Activated CD4-positive, CD25-positive, alpha-beta regulatory T cell treated with anti-CD3 and anti-CD28 coated beads, Interleukin-2, amount 50 U/mL, for 72 hours (primary cell): ENCODE data around the gene HEBP1.

Experiments
- DNase-seq: peaks from one replicate; pipeline ENCODE4 v3.0.0; 2021

HEBP1 gene

DNA sequence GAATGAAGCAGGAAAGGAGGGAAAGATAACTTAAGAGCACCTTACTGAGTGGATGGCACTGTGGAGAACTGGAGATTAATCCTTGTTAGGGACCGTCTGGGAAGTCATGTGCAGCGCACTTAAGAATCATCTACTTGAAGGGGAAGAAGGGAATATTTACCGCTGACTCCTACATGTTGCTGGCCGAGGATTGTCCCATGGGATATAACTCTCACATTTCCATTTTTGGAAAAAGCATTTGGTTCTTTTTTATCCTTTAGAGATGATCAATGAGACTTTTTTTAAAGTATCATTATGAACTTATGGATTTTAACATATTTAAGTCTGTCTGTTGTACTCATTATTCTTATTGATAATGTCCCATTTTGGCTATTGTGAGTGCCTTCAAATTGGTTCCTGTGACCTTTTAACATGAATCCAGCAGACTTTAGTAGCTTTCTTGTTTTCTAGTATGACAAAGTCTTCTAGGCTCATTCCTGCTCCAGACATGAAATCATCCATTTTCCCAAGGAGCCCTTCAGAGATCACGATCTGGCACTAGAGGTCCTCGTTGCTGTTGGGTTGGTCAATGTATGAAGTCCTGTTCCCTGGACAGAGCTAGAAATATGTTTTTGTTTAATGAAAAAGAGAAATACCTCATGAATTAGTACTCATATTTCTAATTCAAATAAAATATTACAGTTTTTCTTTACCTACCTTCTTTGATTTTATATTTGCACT is 23.9 kb upstream of the HEBP1 start:
- DNase-seq = no peak

DNA sequence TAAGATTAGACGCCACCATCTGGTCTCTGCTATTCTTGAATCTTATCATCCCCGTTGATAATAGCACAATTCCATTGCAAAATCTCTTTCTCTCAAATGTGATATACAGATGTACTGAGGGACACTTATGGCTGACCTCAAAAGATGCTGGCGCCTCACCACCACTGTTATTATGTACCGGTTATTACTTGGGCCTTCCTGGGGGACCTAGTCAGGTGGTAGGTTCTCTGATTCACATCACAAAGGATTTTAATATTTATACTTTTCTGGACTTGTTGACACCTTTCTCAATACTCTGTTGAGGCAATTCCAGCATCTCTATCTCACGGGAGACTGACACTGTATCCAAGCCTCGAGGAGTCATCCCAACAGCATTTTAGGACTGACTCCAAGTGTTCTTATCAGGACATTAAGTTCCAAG is 22.8 kb upstream of the HEBP1 start:
- DNase-seq = no peak

DNA sequence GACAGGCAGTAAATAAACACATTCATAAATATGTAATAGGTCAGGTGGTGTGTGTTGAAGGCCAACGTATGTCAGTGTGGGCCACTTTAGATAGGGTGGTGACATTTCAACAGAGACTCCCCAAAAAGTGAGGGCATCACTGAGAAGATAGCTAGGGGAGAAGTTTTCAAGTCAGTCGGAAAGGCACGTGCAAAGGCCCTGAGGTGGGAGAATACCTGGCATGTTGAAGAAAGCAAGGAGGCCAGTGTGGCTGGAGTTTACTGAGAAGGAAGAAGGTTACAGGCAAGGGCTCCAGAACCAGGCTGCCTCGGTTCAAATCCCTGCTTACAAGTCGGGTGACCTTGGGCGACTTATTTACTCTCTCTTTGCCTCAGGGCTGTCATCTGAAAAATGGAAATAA is 11.0 kb upstream of the HEBP1 start:
- DNase-seq = no peak

DNA sequence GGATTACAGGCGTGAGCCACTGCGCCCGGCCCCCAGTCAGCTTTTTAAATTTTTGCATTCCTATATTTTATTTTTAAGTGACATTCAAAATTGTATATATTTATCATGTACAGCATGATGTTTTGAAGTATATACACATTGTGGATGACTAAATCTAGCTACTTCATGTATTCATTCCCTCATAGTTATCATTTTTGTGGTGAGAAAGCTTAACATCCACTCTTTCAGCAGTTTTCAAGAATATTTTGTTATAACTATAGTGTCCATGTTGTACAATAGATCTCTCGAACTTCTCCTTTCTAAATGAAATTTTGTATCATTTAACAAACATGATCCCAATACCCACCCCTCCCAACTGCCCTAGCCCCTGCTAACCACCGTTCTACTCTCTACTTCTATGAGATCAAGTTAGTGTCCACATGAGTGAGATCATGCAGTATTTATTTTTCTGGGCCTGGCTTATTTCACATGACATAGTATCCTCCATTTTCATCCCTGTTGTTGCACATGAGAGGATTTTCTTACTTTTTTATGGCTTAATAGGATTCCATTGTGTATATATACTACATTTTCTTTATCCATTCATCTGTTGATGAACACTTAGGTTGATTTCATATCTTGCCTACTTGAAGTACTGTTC is 8.8 kb upstream of the HEBP1 start:
- no peak for DNase-seq

DNA sequence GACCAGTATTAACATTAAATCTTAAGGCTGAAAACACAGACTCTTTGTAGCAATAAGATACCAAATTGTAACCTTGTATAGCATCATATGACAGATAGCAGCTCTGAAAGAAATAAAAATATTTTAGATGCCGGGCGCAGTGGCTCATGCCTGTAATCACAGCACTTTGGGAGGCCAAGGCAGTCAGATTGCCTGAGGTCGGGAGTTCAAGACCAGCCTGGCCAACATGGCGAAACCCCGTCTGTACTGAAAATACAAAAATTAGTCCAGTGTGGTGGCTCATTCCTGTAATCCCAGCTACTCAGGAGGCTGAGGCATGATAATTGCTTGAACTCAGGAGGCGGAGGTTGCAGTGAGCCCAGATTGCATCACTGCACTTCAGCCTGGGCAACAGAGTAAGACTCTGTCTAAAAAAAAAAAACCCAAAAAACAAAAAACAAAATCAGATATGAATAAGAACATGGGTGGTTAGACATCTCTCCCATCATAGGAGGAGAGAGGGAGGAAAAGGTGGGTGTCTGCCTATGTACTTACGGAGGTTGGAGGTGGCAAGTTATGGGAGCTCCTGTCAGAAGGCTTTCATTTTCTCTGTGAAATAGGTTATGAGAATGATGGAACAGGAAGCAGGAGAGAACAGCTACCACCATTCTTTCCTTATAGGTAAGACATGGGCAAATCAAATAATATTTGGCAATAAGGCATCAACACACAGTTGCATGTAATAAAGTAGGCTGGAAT is 7.6 kb upstream of the HEBP1 start:
- no peak for DNase-seq

DNA sequence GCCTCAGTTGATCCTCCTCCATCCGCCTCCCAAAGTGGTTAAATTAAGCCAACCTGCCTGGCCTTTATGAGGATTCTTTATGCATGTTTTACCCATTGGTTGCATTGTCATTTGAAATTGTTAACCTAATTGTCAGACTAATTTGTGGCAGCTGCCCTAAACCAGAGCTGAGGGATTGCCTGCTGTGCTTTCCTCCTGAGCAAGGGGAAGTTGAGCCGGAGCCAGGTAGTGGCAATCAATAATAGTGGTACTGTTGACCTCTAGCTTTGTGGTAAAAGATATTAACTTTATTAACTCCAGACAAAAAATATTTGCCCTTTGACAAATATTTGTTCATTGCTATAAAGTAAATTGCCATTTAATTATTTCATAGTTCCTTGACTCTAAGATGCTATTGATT is 5.6 kb upstream of the HEBP1 start:
- DNase-seq = no peak

DNA sequence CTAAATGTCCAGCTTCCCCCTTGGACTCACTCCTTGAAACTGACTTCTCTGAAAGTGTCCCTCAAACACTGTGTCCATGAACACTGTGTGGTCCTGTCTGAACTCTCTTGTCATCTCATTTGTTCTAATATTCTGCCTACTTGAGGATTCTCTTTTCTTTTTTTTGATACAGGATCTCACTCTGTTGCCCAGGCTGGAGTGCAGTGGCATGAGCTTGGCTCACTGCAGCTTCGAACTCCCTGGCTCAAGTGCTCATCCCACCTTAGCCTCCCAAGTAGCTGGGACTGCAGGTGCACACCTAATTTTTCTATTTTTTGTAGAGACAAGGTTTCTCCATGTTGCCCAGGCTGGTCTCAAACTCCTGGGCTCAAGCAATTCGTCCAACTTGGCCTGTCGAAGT is 4.9 kb upstream of the HEBP1 start:
- no peak for DNase-seq

DNA sequence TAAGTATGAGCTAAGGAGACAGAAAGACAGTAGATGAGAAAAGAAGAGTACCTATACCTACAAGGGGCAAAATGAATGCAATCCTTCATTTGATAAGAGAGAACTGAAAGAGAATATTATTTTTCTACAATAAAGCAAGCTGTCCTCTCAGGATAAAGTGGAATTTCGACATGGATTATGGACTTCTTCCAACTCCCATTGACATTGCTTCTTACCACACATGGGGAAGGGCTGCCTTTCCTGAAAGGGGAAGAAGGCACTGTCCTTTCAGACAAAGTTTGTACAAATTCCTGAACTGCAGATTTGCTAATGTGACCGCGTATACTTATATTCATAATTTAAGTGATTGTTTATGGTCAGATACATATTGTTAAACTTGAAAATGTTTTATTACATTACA is 4.3 kb upstream of the HEBP1 start:
- no peak for DNase-seq

DNA sequence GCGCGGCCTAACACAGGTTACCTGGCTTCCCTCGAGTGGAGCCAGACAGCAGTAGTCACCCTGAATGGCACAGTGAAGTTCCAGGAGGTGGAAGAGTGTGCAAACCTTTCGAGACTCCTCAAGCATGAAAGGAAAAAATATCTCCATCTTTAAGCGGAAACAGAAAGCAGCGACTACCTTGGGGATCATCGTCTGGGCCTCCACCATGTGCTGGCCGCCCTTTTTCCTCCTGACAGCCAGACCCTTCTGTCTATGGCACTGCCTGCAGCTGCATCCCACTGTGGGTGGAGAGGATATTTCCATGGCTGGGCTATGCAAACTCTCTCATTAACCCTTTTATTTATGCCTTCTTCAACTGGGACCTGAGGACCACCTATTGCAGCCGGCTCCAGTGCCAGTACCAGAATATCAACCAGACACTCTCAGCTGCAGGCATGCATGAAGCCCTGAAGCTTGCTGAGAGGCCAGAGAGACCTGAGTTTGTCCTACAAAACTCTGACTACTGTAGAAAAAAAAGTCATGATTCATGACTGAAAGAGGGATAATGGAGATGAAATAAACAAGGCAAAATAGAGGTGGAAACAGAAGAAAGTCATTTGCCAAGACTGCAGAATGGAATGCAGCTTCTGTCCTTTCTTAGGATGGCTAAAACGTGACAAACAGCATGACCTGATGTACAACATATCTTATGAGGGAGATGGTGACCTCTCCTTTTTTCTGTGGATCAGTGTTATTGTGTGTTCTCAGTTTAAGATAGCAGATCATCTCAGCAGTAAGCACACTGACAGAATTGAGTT is 2.4 kb upstream of the HEBP1 start:
- DNase-seq = no peak

DNA sequence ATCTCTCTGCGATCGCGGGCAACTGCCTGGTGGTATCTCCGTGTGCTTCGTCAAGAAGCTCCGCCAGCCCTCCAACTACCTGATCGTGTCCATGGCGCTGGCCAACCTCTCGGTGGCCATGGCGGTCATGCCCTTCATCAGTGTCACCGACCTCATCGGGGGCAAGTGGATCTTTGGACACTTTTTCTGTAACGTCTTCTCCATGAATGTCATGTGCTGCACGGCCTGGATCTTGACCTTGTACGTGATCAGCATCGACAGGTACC is 1.6 kb upstream of the HEBP1 start:
- no peak for DNase-seq

DNA sequence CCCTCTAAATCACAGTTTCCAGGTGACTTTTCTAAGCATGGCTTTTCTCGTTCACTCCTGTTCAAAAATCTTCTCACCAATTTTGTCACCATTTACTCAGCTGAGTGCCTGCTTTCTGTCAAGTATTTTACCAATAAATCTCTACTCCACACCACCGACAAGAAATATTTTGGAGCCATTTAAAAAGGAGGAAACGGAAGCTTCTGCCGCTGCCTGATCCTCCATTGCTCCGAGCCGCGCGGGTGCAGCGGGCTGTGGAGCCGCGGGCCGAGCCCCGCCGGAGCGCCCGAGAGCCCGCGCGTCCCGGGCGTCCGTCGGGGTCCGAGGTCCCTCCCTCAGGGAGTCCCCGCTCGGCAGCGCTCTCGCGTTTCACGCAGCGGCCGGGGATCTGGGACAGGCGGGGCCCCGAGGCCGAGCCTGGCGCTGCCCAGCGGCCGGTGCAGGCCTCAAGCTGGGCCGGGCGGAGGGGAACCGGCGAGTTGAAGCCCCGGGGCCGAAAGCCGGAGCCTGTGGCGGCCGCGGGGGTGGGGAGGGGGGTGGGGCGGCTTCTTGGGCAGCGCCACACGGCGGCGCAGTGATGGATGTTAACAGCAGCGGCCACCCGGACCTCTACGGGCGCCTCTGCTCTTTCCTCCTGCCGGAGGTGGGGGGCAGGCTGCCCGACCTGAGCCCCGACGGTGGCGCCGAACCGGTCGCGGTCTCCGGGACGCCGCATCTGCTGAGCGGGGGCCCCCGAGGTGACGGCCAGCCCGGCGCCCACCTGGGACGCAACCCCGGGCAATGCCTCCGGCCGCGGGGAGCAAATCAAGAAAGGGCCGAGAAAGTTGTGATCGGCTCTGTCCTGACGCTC is 1.1 kb upstream of the HEBP1 start:
- DNase-seq = peak; percentile 51

DNA sequence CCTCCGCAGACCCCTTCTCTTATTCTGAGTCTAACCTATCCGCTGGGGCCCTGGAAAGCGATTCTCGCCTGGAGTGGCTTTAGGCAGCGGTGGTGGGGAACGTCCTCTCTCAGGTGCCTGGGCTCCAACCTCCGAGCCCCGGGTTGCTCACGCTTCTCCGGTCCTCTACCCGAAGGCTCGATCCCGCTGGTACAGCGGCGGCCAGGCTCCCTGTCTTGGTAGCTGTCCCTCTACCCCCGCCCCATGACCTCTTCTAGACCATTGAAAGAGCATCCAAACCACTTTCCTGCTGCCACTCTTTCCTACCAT is 505 bp upstream of the HEBP1 start:
- DNase-seq = no peak

DNA sequence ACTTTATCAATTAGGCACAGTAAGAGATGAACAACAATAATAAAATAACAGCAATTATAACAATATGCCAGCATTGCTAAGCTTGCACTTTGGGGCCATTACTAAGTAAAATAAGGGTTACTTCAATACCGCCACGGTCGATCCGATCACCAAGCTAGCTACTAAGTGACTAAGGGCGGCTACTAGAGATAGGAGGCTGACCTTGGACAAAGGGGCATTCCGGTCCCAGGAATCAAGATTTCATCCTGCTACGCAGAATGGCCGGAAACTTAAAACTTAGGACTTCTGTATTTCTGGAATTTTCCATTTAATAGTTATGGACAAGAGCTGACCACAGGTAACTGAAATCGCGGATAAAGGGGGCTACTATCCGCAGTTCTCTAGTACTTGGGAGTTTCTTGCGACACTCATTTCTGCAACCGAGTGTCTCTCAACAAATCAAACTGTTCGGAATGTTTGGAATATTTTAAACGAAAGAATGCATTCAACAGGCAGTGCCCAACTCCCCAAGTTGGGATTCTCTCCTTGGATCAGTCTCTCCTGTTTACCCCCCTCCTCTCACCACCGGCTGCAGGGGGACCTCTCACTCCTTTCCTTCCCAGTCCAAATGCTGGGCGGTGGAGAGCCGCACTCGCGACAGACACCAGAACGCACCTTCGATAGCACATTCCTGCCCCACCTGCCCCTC is 650 bp downstream of the HEBP1 start:
- no peak for DNase-seq

DNA sequence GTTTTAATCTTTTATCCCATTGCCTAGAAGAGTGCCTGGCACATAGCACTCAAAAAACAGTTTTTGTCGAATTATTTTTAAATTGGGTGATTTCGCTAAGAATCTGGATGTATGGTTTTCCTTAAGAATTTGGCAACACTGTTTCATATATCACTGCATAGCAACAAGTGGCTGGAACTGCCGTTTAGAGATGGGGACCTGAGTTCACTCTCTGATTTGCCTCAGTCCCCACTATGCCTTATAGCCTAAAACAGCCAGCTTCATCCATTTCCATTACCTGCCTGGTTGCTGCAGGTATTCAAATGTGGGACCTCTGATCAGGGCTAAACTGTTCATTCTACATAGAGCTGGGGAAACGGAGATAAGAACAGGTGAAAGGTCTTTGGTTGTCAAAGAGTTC is 1.8 kb downstream of the HEBP1 start:
- no peak for DNase-seq

DNA sequence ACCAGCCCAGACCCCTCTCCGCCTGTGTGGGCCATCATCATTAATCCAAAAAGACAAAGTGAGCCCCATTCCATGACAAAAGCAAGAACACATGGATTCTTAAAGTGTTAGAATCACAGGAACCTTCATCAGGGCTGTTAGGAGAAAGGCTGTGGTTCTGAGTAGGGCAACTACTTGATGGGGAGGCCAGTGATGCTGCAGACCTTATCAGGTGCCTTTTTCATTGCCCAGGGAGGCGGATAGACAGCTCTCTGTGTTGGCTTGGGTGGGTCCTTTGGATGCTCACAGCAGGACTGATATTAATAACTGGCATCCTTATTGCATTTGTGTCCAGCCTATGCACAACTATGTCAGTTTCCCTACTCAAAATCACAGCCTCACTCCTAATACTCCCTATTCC is 2.3 kb downstream of the HEBP1 start:
- no peak for DNase-seq

DNA sequence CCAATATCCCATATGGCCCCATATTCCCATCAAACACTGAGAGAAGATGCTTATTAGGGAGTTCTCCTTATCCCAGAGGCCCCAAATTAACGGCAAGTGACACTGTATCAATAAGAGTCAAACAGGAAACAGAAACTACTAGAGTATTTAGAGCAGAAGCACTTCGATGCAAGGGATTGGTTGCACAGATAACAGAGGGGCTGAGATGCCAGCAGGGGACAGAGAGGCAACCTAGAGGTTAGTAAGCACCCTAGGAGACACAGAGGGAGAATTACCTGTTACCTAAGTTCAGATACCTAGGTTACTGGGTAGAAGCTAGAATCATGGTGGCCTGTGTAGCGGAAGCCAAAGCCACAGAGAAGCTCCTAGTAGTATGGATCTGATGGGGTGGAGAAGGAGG is 2.9 kb downstream of the HEBP1 start:
- DNase-seq = no peak

DNA sequence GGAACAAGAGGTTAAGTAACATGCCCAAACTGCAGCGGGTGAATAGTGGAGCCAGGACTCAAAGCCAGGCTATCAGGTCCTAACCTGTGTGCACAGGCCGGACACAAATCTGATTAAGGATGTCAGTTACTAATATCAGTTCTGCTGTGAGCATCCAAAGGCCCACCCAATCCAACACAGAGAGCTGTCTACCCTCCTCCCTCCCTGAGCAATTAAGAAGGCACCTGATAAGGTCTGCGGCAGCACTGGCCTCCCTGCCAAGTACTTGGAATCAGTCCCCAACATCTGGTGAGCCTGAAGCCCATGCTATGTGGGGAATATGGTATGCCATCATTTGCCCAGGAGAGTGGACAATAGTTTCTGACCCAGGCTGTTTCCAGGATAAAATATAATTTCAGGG is 3.9 kb downstream of the HEBP1 start:
- DNase-seq = no peak

DNA sequence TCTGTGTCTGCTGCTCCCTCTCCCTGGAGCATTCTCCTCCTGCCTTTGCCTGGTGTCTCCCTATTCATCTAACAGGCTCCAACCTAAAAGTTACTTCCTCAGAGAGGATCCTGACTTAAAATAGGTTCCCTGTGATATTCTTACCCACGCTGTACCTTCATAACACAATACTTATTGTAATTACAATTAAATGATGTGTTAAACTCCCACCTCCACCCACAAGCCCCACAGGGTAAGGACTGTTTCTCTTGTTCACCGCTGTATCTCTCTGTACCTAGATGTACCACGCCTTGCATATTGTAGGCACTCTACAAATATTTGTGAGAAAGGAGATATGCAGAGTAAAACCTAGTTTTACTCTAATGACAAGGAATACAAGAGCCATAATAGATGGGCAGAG is 5.0 kb downstream of the HEBP1 start:
- no peak for DNase-seq

DNA sequence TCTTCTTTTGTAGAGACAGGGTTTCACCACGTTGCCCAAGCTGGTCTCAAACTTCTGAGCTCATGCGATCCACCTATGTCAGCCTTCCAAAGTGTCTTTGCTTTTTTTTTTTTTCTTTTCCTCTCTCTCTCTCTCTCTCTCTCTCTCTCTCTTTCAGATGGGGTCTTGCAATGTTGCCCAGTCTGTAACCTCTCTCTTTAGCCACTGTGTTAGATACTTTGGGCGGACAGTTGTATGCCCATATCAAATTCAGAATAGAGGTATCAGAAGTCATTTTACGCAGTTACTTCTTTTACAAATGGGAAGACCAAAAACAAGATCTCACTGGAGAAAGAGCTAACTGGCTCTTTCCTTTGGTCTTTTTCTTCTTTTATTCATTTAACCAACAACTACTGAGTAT is 6.7 kb downstream of the HEBP1 start:
- DNase-seq = no peak

DNA sequence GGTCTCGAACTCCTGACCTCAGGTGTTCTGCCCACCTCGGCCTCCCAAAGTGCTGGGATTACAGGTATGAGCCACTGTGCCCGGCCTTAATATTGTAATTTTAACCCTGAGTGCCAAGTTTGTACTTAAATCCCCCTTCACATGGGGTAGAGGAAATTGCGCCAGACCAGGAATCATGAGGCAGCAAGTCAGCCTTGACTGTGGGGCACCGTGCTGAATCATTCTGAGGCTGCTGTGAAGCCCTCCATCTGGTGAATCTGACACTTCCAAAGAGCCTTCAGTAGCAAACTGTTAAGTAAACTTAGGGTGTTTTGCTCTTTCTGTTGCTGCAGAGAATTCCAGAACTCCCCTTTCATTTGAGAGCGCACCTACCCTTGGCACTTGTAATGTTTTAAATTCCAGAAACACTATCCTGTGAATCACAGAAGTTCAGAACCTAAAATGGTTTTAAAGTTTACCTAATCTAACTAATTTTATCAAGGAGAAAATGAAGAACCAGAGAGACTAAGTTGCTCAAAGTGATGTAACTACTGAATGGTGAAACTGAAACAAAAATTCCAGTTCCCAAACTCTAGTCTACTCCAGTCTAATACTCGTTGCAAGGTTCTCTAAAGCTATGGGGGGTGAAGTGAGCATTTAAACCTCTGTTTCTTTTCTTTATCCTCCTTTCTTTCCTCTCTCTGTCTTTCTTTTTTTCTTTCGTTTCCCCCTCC is 7.5 kb downstream of the HEBP1 start:
- DNase-seq = no peak

DNA sequence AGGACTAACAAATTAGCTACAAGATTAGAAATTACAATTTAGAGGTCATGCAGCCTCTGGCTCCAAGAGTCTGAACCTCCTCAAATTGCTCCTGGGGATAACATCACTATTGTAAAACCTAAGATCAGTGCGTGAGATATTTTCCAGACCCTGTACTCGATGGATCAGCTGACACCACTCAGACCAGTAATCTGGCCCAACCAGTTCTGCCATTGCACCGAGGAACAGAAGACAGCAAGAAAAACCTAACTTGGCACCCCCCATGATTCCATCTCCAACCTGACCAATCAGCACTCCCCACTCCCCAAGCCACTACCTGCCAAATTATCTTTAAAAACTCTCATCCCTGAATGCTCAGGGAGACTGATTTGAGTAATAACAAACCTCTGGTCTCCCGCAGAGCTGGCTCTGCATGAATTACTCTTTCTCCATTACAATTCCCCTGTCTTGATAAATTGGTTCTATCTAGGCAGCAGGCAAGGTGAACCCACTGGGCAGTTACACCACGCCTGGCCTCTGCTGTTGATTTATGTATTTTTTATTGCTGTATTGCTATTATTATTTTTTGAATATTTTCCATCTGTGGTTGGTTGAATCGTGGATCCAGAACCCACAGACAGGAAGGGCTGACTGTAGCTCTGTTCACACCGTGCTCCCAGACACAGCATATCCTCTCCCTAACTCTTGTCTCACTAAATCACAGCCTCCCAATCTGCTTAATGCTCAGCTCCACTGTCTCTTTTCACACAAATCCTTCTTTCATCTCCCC is 9.2 kb downstream of the HEBP1 start:
- DNase-seq = no peak
